Neural cell (in vitro differentiated cells): Measurements from ENCODE around the gene CD101. TPM values are rescaled to one million over a fixed set of nuclear protein-coding genes. Genes with fewer than 3 reads are reported as not detected.

Experiments
- H2AFZ ChIP-seq: fragments of 200-600, 300-800 bp; sonication (generic), shearing (Covaris generic); 2 replicates; pipeline ENCODE4 v1.6.0; 2014; ENCODE audit warnings: low read depth, mild to moderate bottlenecking, antibody characterized with exemption, low read length, moderate library complexity
- H3F3A ChIP-seq: fragments of 200-600 bp; shearing (Covaris generic); 2 replicates; pipeline ENCODE4 v1.6.1; 2016; ENCODE audit warnings: mild to moderate bottlenecking, moderate library complexity, mixed read lengths, antibody characterized with exemption, low read length; ENCODE audit not compliant: insufficient read depth, poor library complexity, severe bottlenecking
- H3K27ac ChIP-seq: fragments of 200-600, 300-800 bp; sonication (generic), shearing (Covaris generic); 2 replicates; pipeline ENCODE4 v1.5.1; 2014; ENCODE audit warnings: mild to moderate bottlenecking, low read length, moderate library complexity
- H3K27me3 ChIP-seq: fragments of 300-800, 200-600 bp; sonication (generic), shearing (Covaris generic); 2 replicates; pipeline ENCODE4 v1.6.0; 2014; ENCODE audit warnings: mild to moderate bottlenecking, low read depth, low read length, moderate library complexity; ENCODE audit not compliant: insufficient read depth
- H3K36me3 ChIP-seq: fragments of 300-800, 200-600 bp; sonication (generic), shearing (Covaris generic); 2 replicates; pipeline ENCODE4 v1.5.1; 2014; ENCODE audit warnings: mild to moderate bottlenecking, antibody characterized with exemption, low read length, moderate library complexity; ENCODE audit not compliant: insufficient read depth
- H3K4me2 ChIP-seq: fragments of 300-800, 200-600 bp; sonication (generic), shearing (Covaris generic); 2 replicates; pipeline ENCODE4 v1.6.0; 2014; ENCODE audit warnings: mild to moderate bottlenecking, low read length
- H3K4me3 ChIP-seq: fragments of 300-800, 200-600 bp; sonication (generic), shearing (Covaris generic); 2 replicates; pipeline ENCODE4 v1.5.1; 2014; ENCODE audit warnings: mild to moderate bottlenecking, low read length, moderate library complexity
- H3K79me2 ChIP-seq: fragments of 200-600 bp; shearing (Covaris generic); replicated peaks from 2 replicates; pipeline ENCODE4 v1.6.0; 2014; ENCODE audit warnings: mild to moderate bottlenecking, low read length, moderate library complexity; ENCODE audit not compliant: insufficient read depth
- H3K9ac ChIP-seq: fragments of 300-800, 200-600 bp; sonication (generic), shearing (Covaris generic); 2 replicates; pipeline ENCODE4 v1.6.1; 2016; ENCODE audit warnings: mild to moderate bottlenecking, low read length, mixed read lengths
- H3K9me2 ChIP-seq: fragments of 200-600 bp; shearing (Covaris generic); 2 replicates; pipeline ENCODE4 v1.6.1; 2016; ENCODE audit warnings: mild to moderate bottlenecking, low read length, mixed read lengths; ENCODE audit not compliant: insufficient read depth
- H3K9me3 ChIP-seq: fragments of 200-600, 300-800 bp; sonication (generic), shearing (Covaris generic); 2 replicates; pipeline ENCODE4 v1.6.1; 2016; ENCODE audit warnings: mild to moderate bottlenecking, mixed run types, low read length, moderate library complexity, mixed read lengths
- H4K20me1 ChIP-seq: fragments of 200-600 bp; shearing (Covaris generic); 2 replicates; pipeline ENCODE4 v1.6.1; 2016; ENCODE audit warnings: mild to moderate bottlenecking, mixed run types; ENCODE audit not compliant: insufficient read depth
- CTCF ChIP-seq: fragments of 450-650 bp; IDR thresholded peaks from 2 replicates; pipeline ENCODE4 v1.5.1; 2014; ENCODE audit warnings: antibody characterized with exemption, mild to moderate bottlenecking, moderate library complexity; ENCODE audit not compliant: poor library complexity, severe bottlenecking
- EP300 ChIP-seq: fragments of 450-650 bp; conservative IDR thresholded peaks from 2 replicates; pipeline ENCODE4 v1.6.1; 2014; ENCODE audit warnings: antibody characterized with exemption, mild to moderate bottlenecking, moderate library complexity; ENCODE audit not compliant: poor library complexity, severe bottlenecking
- EZH2 ChIP-seq: fragments of 200-600, 300-800 bp; shearing (Covaris generic), sonication (generic); IDR thresholded peaks from 2 replicates; pipeline ENCODE4 v1.6.1; 2014; ENCODE audit warnings: antibody characterized with exemption, low read length, borderline replicate concordance, mild to moderate bottlenecking; ENCODE audit not compliant: insufficient read depth, poor library complexity, severe bottlenecking
- MXI1 ChIP-seq: fragments of 450-650 bp; conservative IDR thresholded peaks from 2 replicates; pipeline ENCODE4 v1.6.1; 2014; ENCODE audit warnings: antibody characterized with exemption, mild to moderate bottlenecking; ENCODE audit not compliant: poor library complexity, severe bottlenecking
- POLR2AphosphoS5 ChIP-seq: IDR thresholded peaks from 2 replicates; pipeline ENCODE4 v1.6.1; 2012
- RAD21 ChIP-seq: fragments of 450-650 bp; conservative IDR thresholded peaks from 2 replicates; pipeline ENCODE4 v1.6.1; 2014; ENCODE audit warnings: antibody characterized with exemption, mild to moderate bottlenecking, moderate library complexity
- SMC3 ChIP-seq: fragments of 450-650 bp; conservative IDR thresholded peaks from 2 replicates; pipeline ENCODE4 v1.6.1; 2014; ENCODE audit warnings: antibody characterized with exemption, mild to moderate bottlenecking, moderate library complexity; ENCODE audit not compliant: poor library complexity
- TAF1 ChIP-seq: IDR thresholded peaks from 2 replicates; pipeline ENCODE4 v1.6.1; 2012; ENCODE audit warnings: low read depth
- polyA plus RNA-seq: library from polyadenylated mRNA; depleted of rRNA; stranded (reverse); fragments of >200 nt; gene quantifications from 2 replicates; pipeline ENCODE4 v1.2.3, GENCODE V29; 2014
- TF ChIP-seq, protein P1 (sequence below): IDR thresholded peaks from 2 replicates; pipeline ENCODE4 v1.6.1; 2012; ENCODE audit warnings: borderline replicate concordance

CD101 gene
- polyA plus RNA-seq, 1 donor from 2014 or later: 1.4 TPM

GRCh38 chr1:116999596-116999995 lies 2.0 kb upstream of the CD101 start:
- no peaks in the 10 kb centered on the region for H3K36me3 ChIP-seq
- H3K27ac ChIP-seq: no peak overlapping the region
- H3F3A ChIP-seq: no peaks in the 10 kb centered on the region
- no peak overlapping the region for H2AFZ ChIP-seq
- TF ChIP-seq RAD21 (no peak), POLR2AphosphoS5 (no peak), SMC3 (no peak), MXI1 (no peak), TAF1 (no peak), CTCF (no peak), EP300 (no peak), EZH2 (no peak)
- TF ChIP-seq, protein P1, sequence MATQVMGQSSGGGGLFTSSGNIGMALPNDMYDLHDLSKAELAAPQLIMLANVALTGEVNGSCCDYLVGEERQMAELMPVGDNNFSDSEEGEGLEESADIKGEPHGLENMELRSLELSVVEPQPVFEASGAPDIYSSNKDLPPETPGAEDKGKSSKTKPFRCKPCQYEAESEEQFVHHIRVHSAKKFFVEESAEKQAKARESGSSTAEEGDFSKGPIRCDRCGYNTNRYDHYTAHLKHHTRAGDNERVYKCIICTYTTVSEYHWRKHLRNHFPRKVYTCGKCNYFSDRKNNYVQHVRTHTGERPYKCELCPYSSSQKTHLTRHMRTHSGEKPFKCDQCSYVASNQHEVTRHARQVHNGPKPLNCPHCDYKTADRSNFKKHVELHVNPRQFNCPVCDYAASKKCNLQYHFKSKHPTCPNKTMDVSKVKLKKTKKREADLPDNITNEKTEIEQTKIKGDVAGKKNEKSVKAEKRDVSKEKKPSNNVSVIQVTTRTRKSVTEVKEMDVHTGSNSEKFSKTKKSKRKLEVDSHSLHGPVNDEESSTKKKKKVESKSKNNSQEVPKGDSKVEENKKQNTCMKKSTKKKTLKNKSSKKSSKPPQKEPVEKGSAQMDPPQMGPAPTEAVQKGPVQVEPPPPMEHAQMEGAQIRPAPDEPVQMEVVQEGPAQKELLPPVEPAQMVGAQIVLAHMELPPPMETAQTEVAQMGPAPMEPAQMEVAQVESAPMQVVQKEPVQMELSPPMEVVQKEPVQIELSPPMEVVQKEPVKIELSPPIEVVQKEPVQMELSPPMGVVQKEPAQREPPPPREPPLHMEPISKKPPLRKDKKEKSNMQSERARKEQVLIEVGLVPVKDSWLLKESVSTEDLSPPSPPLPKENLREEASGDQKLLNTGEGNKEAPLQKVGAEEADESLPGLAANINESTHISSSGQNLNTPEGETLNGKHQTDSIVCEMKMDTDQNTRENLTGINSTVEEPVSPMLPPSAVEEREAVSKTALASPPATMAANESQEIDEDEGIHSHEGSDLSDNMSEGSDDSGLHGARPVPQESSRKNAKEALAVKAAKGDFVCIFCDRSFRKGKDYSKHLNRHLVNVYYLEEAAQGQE: no peak
- H3K4me3 ChIP-seq: no peak overlapping the region
- H3K4me2 ChIP-seq: no peak overlapping the region
- no peaks in the 10 kb centered on the region for H3K9me3 ChIP-seq
- H4K20me1 ChIP-seq: no peaks in the 10 kb centered on the region
- no peaks in the 10 kb centered on the region for H3K27me3 ChIP-seq
- no peak overlapping the region for H3K9ac ChIP-seq
- no peaks in the 10 kb centered on the region for H3K9me2 ChIP-seq
- H3K79me2 ChIP-seq: no peaks in the 10 kb centered on the region

DNA sequence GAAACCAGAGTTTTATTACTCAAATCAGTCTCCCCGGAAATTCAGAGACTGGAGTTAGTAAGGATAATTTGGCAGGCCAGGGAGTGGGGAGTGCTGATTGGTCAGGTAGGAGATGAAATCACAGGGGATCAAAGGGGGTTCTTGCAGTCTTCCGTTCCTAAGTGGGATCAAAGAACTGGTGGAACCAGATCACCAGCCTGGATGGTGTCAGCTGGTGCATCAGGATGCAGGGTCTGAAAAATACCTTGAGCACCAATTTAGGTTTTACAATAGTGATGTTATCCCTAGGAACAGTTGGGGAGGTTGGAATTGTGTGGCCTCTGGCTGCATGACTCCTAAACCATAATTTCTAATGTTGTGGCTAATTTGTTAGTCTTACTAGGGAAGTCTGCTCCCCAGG lies 1.4 kb upstream of the CD101 start:
- Histone ChIP-seq H3K9me2 (no peaks in the 10 kb centered on the region), H3K4me2 (no peak overlapping the region), H3F3A (no peaks in the 10 kb centered on the region), H4K20me1 (no peaks in the 10 kb centered on the region), H2AFZ (no peak overlapping the region), H3K9me3 (no peaks in the 10 kb centered on the region), H3K27me3 (no peaks in the 10 kb centered on the region), H3K4me3 (no peak overlapping the region), H3K79me2 (no peaks in the 10 kb centered on the region), H3K27ac (no peak overlapping the region), H3K36me3 (no peaks in the 10 kb centered on the region), H3K9ac (no peak overlapping the region)
- TF ChIP-seq, protein P1: no peak
- no peak for TF ChIP-seq EP300
- TF ChIP-seq RAD21: no peak
- no peak for TF ChIP-seq MXI1
- no peak for TF ChIP-seq SMC3
- TF ChIP-seq EZH2: no peak
- TF ChIP-seq CTCF: no peak
- no peak for TF ChIP-seq TAF1
- TF ChIP-seq POLR2AphosphoS5: no peak
